Liver (tissue), 3 donors: ENCODE data around the gene SCRN2.

Experiments used
- CTCF ChIP-seq: fragments of 150-350 bp; IDR thresholded peaks from 2 replicates; pipeline ENCODE4 v1.5.1; 2017; ENCODE audit warnings: improper control_type of control experiment, low read depth, low read length; ENCODE audit not compliant: missing input control
- EGR1 ChIP-seq, 2 donors: IDR thresholded peaks; 2 replicates each; pipeline ENCODE4 v1.6.1; 2016 to 2018; ENCODE audit warnings: antibody characterized with exemption in 2 of 2, low read depth in 2 of 2
- GABPA ChIP-seq, 2 donors: IDR thresholded peaks in 1 of 2; conservative IDR thresholded peaks in 1 of 2; 2 replicates each; pipeline ENCODE4 v1.6.1; 2016; ENCODE audit warnings: antibody characterized with exemption in 2 of 2, mild to moderate bottlenecking in 1 of 2, moderate library complexity in 1 of 2
- JUND ChIP-seq, 2 donors: IDR thresholded peaks; 2 replicates each; pipeline ENCODE4 v1.6.1; 2016; ENCODE audit warnings: antibody characterized with exemption in 2 of 2
- NR2F2 ChIP-seq: IDR thresholded peaks from 2 replicates; pipeline ENCODE4 v1.6.1; 2016; ENCODE audit warnings: antibody characterized with exemption
- RAD21 ChIP-seq, 2 donors: IDR thresholded peaks; 2 replicates each; pipeline ENCODE4 v1.6.1; 2016; ENCODE audit warnings: antibody characterized with exemption in 2 of 2, mild to moderate bottlenecking in 2 of 2
- TAF1 ChIP-seq: conservative IDR thresholded peaks from 2 replicates; pipeline ENCODE4 v1.6.1; 2016; ENCODE audit warnings: antibody characterized with exemption, mild to moderate bottlenecking
- TF ChIP-seq, protein P1 (sequence below): IDR thresholded peaks from 2 replicates; pipeline ENCODE4 v1.6.1; 2016; ENCODE audit warnings: antibody characterized with exemption, mild to moderate bottlenecking
- TF ChIP-seq, protein P2 (sequence below): IDR thresholded peaks from 2 replicates; pipeline ENCODE4 v1.6.1; 2016; ENCODE audit warnings: antibody characterized with exemption
- donor health status: healthy.
- donor health status: healthy.

GRCh38 chr17:47867813-47868533, 26.9 kb upstream of the SCRN2 start:
- TF ChIP-seq GABPA (IDR thresholded peaks at IDR 0.05 in 1 of 2, conservative IDR thresholded peaks at IDR 0.05 in 1 of 2) (no peak), CTCF (no peak), EGR1 (IDR thresholded peaks at IDR 0.05; ENCODE audit: low read depth in 2 of 2) (no peak), JUND (IDR thresholded peaks at IDR 0.05) (no peak), RAD21 (IDR thresholded peaks at IDR 0.05) (no peak), NR2F2 (no peak), TAF1 (no peak)
- TF ChIP-seq, protein P1, sequence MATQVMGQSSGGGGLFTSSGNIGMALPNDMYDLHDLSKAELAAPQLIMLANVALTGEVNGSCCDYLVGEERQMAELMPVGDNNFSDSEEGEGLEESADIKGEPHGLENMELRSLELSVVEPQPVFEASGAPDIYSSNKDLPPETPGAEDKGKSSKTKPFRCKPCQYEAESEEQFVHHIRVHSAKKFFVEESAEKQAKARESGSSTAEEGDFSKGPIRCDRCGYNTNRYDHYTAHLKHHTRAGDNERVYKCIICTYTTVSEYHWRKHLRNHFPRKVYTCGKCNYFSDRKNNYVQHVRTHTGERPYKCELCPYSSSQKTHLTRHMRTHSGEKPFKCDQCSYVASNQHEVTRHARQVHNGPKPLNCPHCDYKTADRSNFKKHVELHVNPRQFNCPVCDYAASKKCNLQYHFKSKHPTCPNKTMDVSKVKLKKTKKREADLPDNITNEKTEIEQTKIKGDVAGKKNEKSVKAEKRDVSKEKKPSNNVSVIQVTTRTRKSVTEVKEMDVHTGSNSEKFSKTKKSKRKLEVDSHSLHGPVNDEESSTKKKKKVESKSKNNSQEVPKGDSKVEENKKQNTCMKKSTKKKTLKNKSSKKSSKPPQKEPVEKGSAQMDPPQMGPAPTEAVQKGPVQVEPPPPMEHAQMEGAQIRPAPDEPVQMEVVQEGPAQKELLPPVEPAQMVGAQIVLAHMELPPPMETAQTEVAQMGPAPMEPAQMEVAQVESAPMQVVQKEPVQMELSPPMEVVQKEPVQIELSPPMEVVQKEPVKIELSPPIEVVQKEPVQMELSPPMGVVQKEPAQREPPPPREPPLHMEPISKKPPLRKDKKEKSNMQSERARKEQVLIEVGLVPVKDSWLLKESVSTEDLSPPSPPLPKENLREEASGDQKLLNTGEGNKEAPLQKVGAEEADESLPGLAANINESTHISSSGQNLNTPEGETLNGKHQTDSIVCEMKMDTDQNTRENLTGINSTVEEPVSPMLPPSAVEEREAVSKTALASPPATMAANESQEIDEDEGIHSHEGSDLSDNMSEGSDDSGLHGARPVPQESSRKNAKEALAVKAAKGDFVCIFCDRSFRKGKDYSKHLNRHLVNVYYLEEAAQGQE: no peak
- TF ChIP-seq, protein P2, sequence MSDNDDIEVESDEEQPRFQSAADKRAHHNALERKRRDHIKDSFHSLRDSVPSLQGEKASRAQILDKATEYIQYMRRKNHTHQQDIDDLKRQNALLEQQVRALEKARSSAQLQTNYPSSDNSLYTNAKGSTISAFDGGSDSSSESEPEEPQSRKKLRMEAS: no peak
